Natural killer cell (primary cell): ENCODE results near the gene CLEC11A. TPM values are rescaled to one million over a fixed set of nuclear protein-coding genes. Genes with fewer than 3 reads are reported as not detected.

ENCODE experiments used
- ATAC-seq, 3 donors: fragments of 150-1000 bp in 2 of 3; fragments of 200-7000 bp in 1 of 3; cut with Tn5 transposase; 1 replicate in 1 of 3; 2 replicates in 2 of 3; pipeline ENCODE4 v1.10.0; 2021; ENCODE audit warnings: mild to moderate bottlenecking in 2 of 3, moderate library complexity in 2 of 3
- DNase-seq, 2 donors: peaks; one replicate each; pipeline versions ENCODE4 v3.0.0 to v3.0.0-alpha.2; 2013 to 2021; ENCODE audit warnings: mixed read lengths in 1 of 2
- H3K27ac ChIP-seq: one replicate; pipeline ENCODE4 v1.5.1; 2013; ENCODE audit warnings: mild to moderate bottlenecking, low read length
- H3K27me3 ChIP-seq: one replicate; pipeline ENCODE4 v1.6.1; 2013; ENCODE audit warnings: low read length; ENCODE audit not compliant: control insufficient read depth, insufficient read depth
- H3K36me3 ChIP-seq: one replicate; pipeline ENCODE4 v1.6.1; 2013; ENCODE audit warnings: low read length; ENCODE audit not compliant: control insufficient read depth, insufficient read depth
- H3K4me1 ChIP-seq: one replicate; pipeline ENCODE4 v1.6.1; 2013; ENCODE audit warnings: low read length; ENCODE audit not compliant: control insufficient read depth, insufficient read depth
- H3K4me3 ChIP-seq: one replicate; pipeline ENCODE4 v1.5.1; 2013; ENCODE audit warnings: low read length
- H3K9me3 ChIP-seq: one replicate; pipeline ENCODE4 v1.6.1; 2013; ENCODE audit warnings: low read length; ENCODE audit not compliant: control insufficient read depth, insufficient read depth
- H3K27ac Mint-ChIP-seq, 2 donors: one replicate each; pipeline ENCODE4 v1.8.0; 2022; ENCODE audit warnings: mild to moderate bottlenecking in 2 of 2, mixed read lengths in 2 of 2, moderate library complexity in 1 of 2
- H3K27me3 Mint-ChIP-seq, 2 donors: one replicate each; pipeline ENCODE4 v1.8.0; 2022; ENCODE audit warnings: low read depth in 2 of 2, mixed read lengths in 2 of 2
- H3K36me3 Mint-ChIP-seq: one replicate; pipeline ENCODE4 v1.8.0; 2022; ENCODE audit warnings: mixed read lengths
- H3K4me1 Mint-ChIP-seq, 2 donors: one replicate each; pipeline ENCODE4 v1.8.0; 2022; ENCODE audit warnings: mixed read lengths in 2 of 2
- H3K4me3 Mint-ChIP-seq: one replicate; pipeline ENCODE4 v1.8.0; 2022; ENCODE audit warnings: mild to moderate bottlenecking, moderate library complexity, mixed read lengths
- H3K9me3 Mint-ChIP-seq, 2 donors: one replicate each; pipeline ENCODE4 v1.8.0; 2022; ENCODE audit warnings: mixed read lengths in 2 of 2
- CTCF ChIP-seq: fragments of 200-600 bp; IDR thresholded peaks from one replicate; pipeline ENCODE4 v1.8.0; 2022; ENCODE audit warnings: antibody characterized with exemption
- WGBS: methylation state at CpG from one replicate; pipeline ENCODE4 v1.1.7; 2013; ENCODE audit warnings: missing lambda C conversion rate; ENCODE audit not compliant: insufficient coverage; 5-methylcytosine and 5-hydroxymethylcytosine counted together
- intact Hi-C: fragments of 100-400 bp; cut with micrococcal nuclease; formaldehyde crosslinking; loops from one replicate; pipeline ENCODE4 v1.14.2; 2022
- total RNA-seq, 4 donors: library from RNA; stranded (reverse); fragments of 120-200 nt in 1 of 4; gene quantifications; one replicate each; pipeline versions ENCODE4 v1.2.3 to v1.2.4, GENCODE V29; 2013 to 2022

Gene CLEC11A
- total RNA-seq, 3 donors from 2014 or later (not counting 1 experiment from before 2014, with no cell fraction given) = 2.3 to 4.0 (median 3.3) TPM

GRCh38 chr19:50703915-50704796 is 19.0 kb upstream of the CLEC11A start:
- H3K9me3 Mint-ChIP-seq = no peaks in the 10 kb centered on the region
- Histone ChIP-seq H3K9me3 (no peaks in the 10 kb centered on the region), H3K27ac (no peak overlapping the region), H3K36me3 (no peaks in the 10 kb centered on the region), H3K4me1 (no peaks in the 10 kb centered on the region), H3K4me3 (no peak overlapping the region), H3K27me3 (no peaks in the 10 kb centered on the region)
- peaks cover 11 to 13% of the 10 kb centered on the region in 2 donors for H3K27me3 Mint-ChIP-seq
- no peaks in the 10 kb centered on the region for H3K36me3 Mint-ChIP-seq
- H3K27ac Mint-ChIP-seq = no peak overlapping the region
- TF ChIP-seq CTCF = no peak
- no peak for ATAC-seq
- WGBS = 49% methylated on average over 22 of the region's 22 CpGs
- no peaks in the 10 kb centered on the region for H3K4me1 Mint-ChIP-seq
- DNase-seq = no peak
- no peak overlapping the region for H3K4me3 Mint-ChIP-seq
- intact Hi-C loops = no loop called here

GRCh38 chr19:50705422-50706019 is 17.6 kb upstream of the CLEC11A start:
- no peak overlapping the region for H3K27ac ChIP-seq
- Mint-ChIP-seq H3K27me3 (peaks cover 7 to 10% of the 10 kb centered on the region in 2 donors), H3K27ac (no peak overlapping the region), H3K4me1 (no peaks in the 10 kb centered on the region), H3K4me3 (no peak overlapping the region), H3K36me3 (no peaks in the 10 kb centered on the region), H3K9me3 (no peaks in the 10 kb centered on the region)
- no peaks in the 10 kb centered on the region for H3K9me3 ChIP-seq
- 58% methylated on average over 7 of the region's 9 CpGs for WGBS
- intact Hi-C loops = loop anchor here (1.0 kb wide), 1 partner anchor 78 kb away; no protein-coding TSS in a partner anchor
- no peaks in the 10 kb centered on the region for H3K27me3 ChIP-seq
- ATAC-seq = peak; percentile 63 to 86 (median 85)
- no peaks in the 10 kb centered on the region for H3K4me1 ChIP-seq
- DNase-seq = peak in 1 of 2 donors; percentile 61
- H3K4me3 ChIP-seq = no peak overlapping the region
- H3K36me3 ChIP-seq = no peaks in the 10 kb centered on the region
- peak; percentile 49 for TF ChIP-seq CTCF

GRCh38 chr19:50706387-50706786 is 16.8 kb upstream of the CLEC11A start:
- peaks cover 7 to 10% of the 10 kb centered on the region in 2 donors for H3K27me3 Mint-ChIP-seq
- Histone ChIP-seq H3K36me3 (no peaks in the 10 kb centered on the region), H3K27ac (no peak overlapping the region), H3K4me1 (no peaks in the 10 kb centered on the region), H3K4me3 (no peak overlapping the region), H3K9me3 (no peaks in the 10 kb centered on the region), H3K27me3 (no peaks in the 10 kb centered on the region)
- H3K4me1 Mint-ChIP-seq = no peaks in the 10 kb centered on the region
- intact Hi-C loops = no loop called here
- no peak for DNase-seq
- no peak overlapping the region for H3K4me3 Mint-ChIP-seq
- no peaks in the 10 kb centered on the region for H3K36me3 Mint-ChIP-seq
- H3K9me3 Mint-ChIP-seq = no peaks in the 10 kb centered on the region
- no peak for ATAC-seq
- 65% methylated on average over 5 of the region's 5 CpGs for WGBS
- H3K27ac Mint-ChIP-seq = no peak overlapping the region
- no peak for TF ChIP-seq CTCF
